Measurements from ENCODE around the gene HOGA1. TPM values are rescaled to one million over a fixed set of nuclear protein-coding genes. Genes with fewer than 3 reads are reported as not detected.
"Not testable (repeated sequence)": the region's sequence is repeated elsewhere in the genome, so short reads cannot be mapped to it uniquely, and the experiment has no call there.

HOGA1 gene
- total RNA-seq, 1 experiment from 2014 or later = 0.15 TPM

- TF ChIP-seq, protein P1, sequence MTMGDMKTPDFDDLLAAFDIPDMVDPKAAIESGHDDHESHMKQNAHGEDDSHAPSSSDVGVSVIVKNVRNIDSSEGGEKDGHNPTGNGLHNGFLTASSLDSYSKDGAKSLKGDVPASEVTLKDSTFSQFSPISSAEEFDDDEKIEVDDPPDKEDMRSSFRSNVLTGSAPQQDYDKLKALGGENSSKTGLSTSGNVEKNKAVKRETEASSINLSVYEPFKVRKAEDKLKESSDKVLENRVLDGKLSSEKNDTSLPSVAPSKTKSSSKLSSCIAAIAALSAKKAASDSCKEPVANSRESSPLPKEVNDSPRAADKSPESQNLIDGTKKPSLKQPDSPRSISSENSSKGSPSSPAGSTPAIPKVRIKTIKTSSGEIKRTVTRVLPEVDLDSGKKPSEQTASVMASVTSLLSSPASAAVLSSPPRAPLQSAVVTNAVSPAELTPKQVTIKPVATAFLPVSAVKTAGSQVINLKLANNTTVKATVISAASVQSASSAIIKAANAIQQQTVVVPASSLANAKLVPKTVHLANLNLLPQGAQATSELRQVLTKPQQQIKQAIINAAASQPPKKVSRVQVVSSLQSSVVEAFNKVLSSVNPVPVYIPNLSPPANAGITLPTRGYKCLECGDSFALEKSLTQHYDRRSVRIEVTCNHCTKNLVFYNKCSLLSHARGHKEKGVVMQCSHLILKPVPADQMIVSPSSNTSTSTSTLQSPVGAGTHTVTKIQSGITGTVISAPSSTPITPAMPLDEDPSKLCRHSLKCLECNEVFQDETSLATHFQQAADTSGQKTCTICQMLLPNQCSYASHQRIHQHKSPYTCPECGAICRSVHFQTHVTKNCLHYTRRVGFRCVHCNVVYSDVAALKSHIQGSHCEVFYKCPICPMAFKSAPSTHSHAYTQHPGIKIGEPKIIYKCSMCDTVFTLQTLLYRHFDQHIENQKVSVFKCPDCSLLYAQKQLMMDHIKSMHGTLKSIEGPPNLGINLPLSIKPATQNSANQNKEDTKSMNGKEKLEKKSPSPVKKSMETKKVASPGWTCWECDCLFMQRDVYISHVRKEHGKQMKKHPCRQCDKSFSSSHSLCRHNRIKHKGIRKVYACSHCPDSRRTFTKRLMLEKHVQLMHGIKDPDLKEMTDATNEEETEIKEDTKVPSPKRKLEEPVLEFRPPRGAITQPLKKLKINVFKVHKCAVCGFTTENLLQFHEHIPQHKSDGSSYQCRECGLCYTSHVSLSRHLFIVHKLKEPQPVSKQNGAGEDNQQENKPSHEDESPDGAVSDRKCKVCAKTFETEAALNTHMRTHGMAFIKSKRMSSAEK (CRISPR knock-in tag; IDR thresholded peaks at IDR 0.05; ENCODE audit: borderline replicate concordance) = no peak
- no peak for TF ChIP-seq CREB1 (CRISPR knock-in tag; IDR thresholded peaks at IDR 0.05)
- no peak for TF ChIP-seq AFF4 (CRISPR knock-in tag; IDR thresholded peaks at IDR 0.05; ENCODE audit: borderline replicate concordance)
- no peak for TF ChIP-seq ZNF423 (CRISPR knock-in tag; IDR thresholded peaks at IDR 0.05)
- TF ChIP-seq GRHL2 (CRISPR knock-in tag; IDR thresholded peaks at IDR 0.05; ENCODE audit: insufficient replicate concordance, severe bottlenecking) = no peak
Observed at GRCh38 chr10:97635577-97635976, 51.4 kb downstream of the HOGA1 start (continued).

- H3K9me3 Mint-ChIP-seq; DNase-seq (ENCODE audit: low spot score); H3K4me3 Mint-ChIP-seq; CTCF ChIA-PET; POLR2A ChIA-PET; H3K27ac Mint-ChIP-seq; H3K27me3 Mint-ChIP-seq (ENCODE audit: low read depth); ATAC-seq: not testable (repeated sequence)
- H3K36me3 Mint-ChIP-seq = peaks cover 11% of the 10 kb centered on the region; the same call in 1 of the 2 replicates
- peaks cover 27% of the 10 kb centered on the region for H3K4me1 Mint-ChIP-seq
Observed at GRCh38 chr10:97639090-97639489, 54.9 kb downstream of the HOGA1 start.

GRCh38 chr10:97640174-97640867 lies 56.1 kb downstream of the HOGA1 start, which contains the start of gene PI4K2A:
Gene PI4K2A, plus strand, starts transcription at chr10:97640671. Its CDS starts 72 bp downstream, at chr10:97640743.
- POLR2A ChIA-PET = interaction anchor here (0.5 to 1.3 kb wide), 5 partner anchors 47 to 184 kb away, joined by 3 to 5 read pairs (median 3); partner anchors contain the start of gene AVPI1
- Mint-ChIP-seq H3K36me3 (peaks cover 24% of the 10 kb centered on the region), H3K9me3 (no peaks in the 10 kb centered on the region), H3K4me3 (peak within 1 kb of the TSS; percentile 94), H3K4me1 (peaks cover 27% of the 10 kb centered on the region), H3K27ac (peak within 1 kb of the TSS; percentile 99), H3K27me3 (ENCODE audit: low read depth) (no peaks in the 10 kb centered on the region)
- CTCF ChIA-PET = interaction anchor here (0.5 to 1.6 kb wide), 9 partner anchors 9 to 239 kb away, joined by 3 to 5 read pairs (median 3); partner anchors contain the start of genes ANKRD2, AVPI1, RRP12 and ZFYVE27
- peak; percentile 98 for TF ChIP-seq FOXK1 (CRISPR knock-in tag; IDR thresholded peaks at IDR 0.05)
- TF ChIP-seq OVOL2 (CRISPR knock-in tag; IDR thresholded peaks at IDR 0.05; ENCODE audit: borderline replicate concordance) = no peak
- TF ChIP-seq, protein P2, sequence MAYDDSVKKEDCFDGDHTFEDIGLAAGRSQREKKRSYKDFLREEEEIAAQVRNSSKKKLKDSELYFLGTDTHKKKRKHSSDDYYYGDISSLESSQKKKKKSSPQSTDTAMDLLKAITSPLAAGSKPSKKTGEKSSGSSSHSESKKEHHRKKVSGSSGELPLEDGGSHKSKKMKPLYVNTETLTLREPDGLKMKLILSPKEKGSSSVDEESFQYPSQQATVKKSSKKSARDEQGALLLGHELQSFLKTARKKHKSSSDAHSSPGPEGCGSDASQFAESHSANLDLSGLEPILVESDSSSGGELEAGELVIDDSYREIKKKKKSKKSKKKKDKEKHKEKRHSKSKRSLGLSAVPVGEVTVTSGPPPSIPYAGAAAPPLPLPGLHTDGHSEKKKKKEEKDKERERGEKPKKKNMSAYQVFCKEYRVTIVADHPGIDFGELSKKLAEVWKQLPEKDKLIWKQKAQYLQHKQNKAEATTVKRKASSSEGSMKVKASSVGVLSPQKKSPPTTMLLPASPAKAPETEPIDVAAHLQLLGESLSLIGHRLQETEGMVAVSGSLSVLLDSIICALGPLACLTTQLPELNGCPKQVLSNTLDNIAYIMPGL (CRISPR knock-in tag; IDR thresholded peaks at IDR 0.05) = no peak
- TF ChIP-seq NFYB (CRISPR knock-in tag; conservative IDR thresholded peaks at IDR 0.05; ENCODE audit: low read depth) = peak; percentile 84
- 0 out of 2 replicates have a peak, but pooled peaks have one; percentile 48 for TF ChIP-seq MAX (CRISPR knock-in tag; IDR thresholded peaks at IDR 0.05)
- no peak for TF ChIP-seq GTF2I (CRISPR knock-in tag; conservative IDR thresholded peaks at IDR 0.05)
- no peak for TF ChIP-seq ZNF396 (CRISPR knock-in tag; IDR thresholded peaks at IDR 0.05; ENCODE audit: borderline replicate concordance)
- peak; percentile 75 for TF ChIP-seq SP1 (CRISPR knock-in tag; conservative IDR thresholded peaks at IDR 0.05)
- TF ChIP-seq FOXP4 (CRISPR knock-in tag; IDR thresholded peaks at IDR 0.05) = peak; percentile 69; the same call in 1 of the 2 replicates
- TF ChIP-seq ZNF219 (CRISPR knock-in tag; IDR thresholded peaks at IDR 0.05; ENCODE audit: borderline replicate concordance) = no peak
- peak; percentile 51; the same call in 1 of the 2 replicates for TF ChIP-seq ETV6 (CRISPR knock-in tag; IDR thresholded peaks at IDR 0.05)
- DNase-seq (ENCODE audit: low spot score) (peak; percentile 100), ATAC-seq (peak; percentile 98)
